HG02623 (cell line): ENCODE data around the gene RAPGEF5.
A peak's percentile ranks its signal among the peaks of the same experiment; 100 is the strongest.

Experiments
- ATAC-seq: cut with Tn5 transposase; IDR thresholded peaks from one replicate; pipeline ENCODE4 v1.9.1; 2021; ENCODE audit warnings: moderate library complexity; ENCODE audit not compliant: unreplicated experiment

The RAPGEF5 gene

GRCh38 chr7:22195397-22196172, 161.4 kb downstream of the RAPGEF5 start:
- ATAC-seq: no peak

GRCh38 chr7:22194658-22195273, 162.2 kb downstream of the RAPGEF5 start:
- no peak for ATAC-seq

- ATAC-seq: no peak
Measured at GRCh38 chr7:22193450-22193983, 163.4 kb downstream of the RAPGEF5 start.

- ATAC-seq: no peak
Measured at GRCh38 chr7:22192801-22193200, 164.2 kb downstream of the RAPGEF5 start.

DNA sequence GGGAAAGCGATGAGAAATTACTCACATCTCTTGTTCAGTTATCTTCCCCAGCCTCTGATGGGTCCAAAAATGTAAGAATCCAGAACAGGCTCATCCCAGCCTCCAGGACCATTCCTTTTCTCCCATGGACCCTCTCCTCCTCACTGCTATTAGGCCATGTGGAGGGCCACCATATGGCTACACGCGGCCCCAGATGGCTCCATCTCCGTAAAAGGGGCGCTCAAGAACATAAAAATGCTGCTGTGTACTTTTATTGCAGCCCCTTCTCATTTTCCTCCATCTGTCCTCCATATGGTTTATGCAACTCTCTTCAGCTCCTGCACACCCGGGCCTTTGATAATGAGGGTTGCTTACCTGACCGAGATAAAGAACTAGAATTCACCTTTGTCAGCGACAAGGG, 166.2 kb downstream of the RAPGEF5 start:
- no peak for ATAC-seq

DNA sequence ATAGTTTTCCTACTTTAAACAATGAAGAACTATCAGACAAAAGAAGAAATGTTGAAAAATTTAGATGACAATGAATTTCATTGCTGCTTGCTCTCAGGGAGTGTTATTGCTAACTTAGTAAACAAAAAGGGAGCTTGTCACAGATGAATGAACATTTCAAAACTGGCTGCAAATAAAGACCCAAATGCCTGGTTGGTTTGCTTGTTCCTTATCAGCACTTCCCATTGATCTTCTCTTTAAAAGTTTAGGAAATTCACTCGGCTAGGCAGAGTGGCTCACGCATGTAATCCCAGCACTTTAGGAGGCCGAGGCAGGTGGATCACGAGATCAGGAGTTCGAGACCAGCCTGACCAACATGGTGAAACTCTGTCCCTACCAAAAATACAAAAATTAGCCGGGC, 167.2 kb downstream of the RAPGEF5 start:
- ATAC-seq: no peak

DNA sequence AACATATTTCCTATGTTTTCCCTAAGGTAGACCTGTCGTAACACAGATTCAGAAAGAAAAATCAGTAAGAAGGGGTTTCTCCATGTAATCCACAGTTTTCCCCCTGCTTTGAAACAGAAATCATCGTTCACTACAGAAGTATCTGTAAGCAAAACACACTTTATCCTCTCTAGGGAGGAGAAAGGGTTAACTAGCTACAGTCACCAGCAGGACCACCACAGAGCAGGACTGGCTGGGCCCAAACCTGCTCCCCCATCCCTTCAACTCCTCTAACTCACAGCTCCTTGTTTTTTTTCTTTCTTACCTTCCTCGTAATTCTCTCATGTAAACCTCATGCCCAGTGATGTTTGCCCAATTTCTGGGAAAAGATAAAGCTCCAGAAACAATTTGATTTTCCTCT, 167.7 kb downstream of the RAPGEF5 start:
- no peak for ATAC-seq

GRCh38 chr7:22187691-22188348, 169.1 kb downstream of the RAPGEF5 start:
- ATAC-seq: no peak

DNA sequence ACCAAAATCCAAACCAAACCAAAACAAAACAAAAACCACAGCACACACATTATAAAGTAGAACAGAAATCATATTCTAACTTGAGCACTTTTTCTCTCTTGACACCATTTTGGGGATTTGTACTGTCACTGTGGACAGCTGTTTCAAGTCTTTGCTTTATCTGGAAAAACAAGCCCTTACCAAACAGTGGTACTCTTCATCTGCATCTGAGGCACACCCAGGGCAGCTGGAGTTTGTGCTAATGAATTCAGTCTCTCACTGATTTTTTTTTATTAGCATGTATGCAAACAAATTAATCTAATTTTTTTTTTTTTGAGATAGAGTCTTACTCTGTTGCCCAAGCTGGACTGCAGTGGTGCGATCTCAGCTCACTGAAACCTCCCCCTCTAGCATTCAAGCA, 171.4 kb downstream of the RAPGEF5 start:
- no peak for ATAC-seq

DNA sequence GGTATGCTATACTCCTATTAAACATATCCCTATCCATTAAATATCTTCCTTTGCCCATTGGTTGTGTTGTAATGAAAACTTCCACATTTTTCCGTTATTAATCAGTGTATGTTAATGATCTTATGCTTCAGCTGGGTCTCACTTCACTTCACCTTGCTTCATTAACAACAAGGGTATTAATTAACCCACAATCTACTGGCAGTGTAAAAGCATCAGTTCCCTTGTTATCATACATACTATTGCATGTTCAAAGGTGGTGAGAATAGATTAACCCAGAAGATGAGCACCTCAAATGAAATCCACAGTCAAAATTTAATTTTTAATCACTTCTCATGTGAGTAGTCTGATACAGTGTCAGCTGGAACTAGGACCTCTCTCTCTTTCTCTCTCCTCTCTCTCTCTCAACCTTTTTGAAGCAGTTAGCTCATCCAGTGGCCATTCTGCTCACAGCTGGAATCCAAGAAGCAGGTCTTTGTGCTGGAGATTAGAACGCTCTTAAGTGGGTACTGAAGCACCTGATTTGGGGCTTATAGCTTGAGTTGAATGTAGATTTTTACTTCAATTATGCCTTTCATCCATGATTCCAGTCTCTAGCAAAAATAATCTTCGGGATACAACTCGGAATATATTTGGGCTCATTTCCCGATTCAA, 172.3 kb downstream of the RAPGEF5 start:
- ATAC-seq: no peak

GRCh38 chr7:22183522-22184280, 173.3 kb downstream of the RAPGEF5 start:
- no peak for ATAC-seq

- no peak for ATAC-seq
Measured at GRCh38 chr7:22182149-22182548, 174.8 kb downstream of the RAPGEF5 start.

DNA sequence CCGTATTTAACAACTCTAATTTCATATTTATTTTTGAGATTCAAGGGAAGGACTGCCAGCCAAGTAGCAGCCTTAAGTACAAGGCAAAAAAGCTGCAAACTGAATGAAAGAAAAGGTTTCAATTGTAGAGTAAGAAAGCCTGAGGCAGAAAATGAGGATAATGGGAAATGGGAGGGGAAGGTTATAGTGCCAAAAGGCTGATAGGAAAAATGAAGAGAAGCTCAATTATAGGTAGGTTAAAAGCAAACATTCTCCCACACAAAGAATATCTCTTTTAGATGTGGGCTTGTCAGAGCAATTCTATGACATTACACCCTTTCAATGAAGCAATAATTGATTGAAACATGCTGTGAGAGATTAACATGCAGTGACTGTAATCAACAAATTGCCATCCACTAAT, 175.3 kb downstream of the RAPGEF5 start:
- no peak for ATAC-seq

GRCh38 chr7:22179442-22179879, 177.5 kb downstream of the RAPGEF5 start:
- ATAC-seq: no peak

GRCh38 chr7:22178735-22179134, 178.2 kb downstream of the RAPGEF5 start:
- ATAC-seq: no peak

GRCh38 chr7:22176791-22177412, 180.1 kb downstream of the RAPGEF5 start:
- no peak for ATAC-seq

GRCh38 chr7:22174574-22174953, 182.4 kb downstream of the RAPGEF5 start:
- ATAC-seq: no peak

DNA sequence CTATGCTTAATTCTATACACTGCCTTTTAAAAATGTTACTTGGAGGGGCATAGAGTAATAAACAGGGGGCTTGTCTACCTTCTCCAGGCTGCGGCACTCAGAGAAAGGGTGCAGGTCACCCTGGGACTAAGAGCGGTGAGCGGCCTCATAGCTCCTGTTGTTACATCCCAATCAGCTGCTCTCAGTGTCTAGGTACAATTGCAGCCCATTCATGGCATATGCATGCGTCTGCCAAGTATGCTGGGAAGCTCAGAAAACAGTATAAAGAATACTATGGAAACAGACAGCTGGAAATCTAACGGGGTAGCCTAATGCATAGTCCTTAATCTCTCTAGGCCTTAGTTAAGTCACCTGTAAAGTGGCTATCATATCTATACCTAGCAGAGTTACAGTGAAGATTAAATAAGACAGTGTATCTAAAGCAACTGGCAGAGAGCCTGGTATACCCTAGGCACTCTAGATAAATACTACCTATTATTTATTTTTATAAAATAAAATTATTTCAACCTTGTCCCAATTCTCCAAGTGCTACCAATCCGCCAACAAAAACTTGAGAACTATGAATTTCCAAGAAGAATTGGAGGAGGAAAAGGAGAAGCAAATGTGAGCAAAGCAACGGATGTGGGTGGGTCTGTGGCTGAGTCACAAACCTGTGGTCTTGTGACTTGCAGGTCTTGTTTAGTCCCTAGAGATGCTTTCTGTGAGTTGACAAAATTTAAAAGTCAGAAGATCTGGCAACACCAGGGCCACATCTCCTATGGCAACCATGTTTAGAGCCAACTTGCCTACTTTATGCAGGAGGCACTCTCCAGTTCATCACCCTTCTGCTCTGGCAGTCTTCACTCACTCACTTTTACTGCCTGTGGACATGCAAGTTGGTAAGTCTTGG, 183.0 kb downstream of the RAPGEF5 start:
- peak; percentile 80 for ATAC-seq

GRCh38 chr7:22168129-22168634, 188.8 kb downstream of the RAPGEF5 start:
- ATAC-seq: no peak
